Stimulated activated CD8-positive, alpha-beta memory T cell treated with anti-CD3 and anti-CD28 coated beads, Interleukin-7, amount 100 ng/mL, for 4 hours (primary cell): ENCODE data around the gene AOPEP.

Experiments
- DNase-seq, 2 donors: peaks; one replicate each; pipeline ENCODE4 v3.0.0-alpha.2; 2020; ENCODE audit warnings: low read depth in 2 of 2

Gene AOPEP

GRCh38 chr9:94791435-94791834, 64.9 kb downstream of the AOPEP start:
- DNase-seq: no peak

- DNase-seq: no peak
Observed at GRCh38 chr9:94792511-94792910, 66.0 kb downstream of the AOPEP start.

GRCh38 chr9:94794476-94795167, 68.1 kb downstream of the AOPEP start:
- DNase-seq: no peak

DNA sequence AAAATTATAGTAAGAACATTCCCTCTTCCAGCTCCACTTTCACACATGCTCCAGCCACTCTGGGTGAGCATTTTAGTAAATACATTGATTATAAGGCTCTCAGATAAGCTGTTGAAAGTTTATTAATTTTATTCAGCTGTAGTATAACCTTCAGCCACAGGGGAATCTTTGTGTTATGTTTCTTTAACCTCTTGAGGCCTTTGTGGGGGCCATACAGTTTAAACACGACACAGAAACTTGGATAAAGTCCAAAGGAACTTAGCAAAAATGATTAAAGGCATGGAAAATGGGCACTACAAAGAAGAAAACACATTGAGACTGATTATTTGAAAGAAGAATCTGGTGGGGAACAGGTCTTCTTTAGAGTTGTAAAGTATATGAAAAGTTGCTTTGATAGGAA, 70.2 kb downstream of the AOPEP start:
- DNase-seq: no peak

DNA sequence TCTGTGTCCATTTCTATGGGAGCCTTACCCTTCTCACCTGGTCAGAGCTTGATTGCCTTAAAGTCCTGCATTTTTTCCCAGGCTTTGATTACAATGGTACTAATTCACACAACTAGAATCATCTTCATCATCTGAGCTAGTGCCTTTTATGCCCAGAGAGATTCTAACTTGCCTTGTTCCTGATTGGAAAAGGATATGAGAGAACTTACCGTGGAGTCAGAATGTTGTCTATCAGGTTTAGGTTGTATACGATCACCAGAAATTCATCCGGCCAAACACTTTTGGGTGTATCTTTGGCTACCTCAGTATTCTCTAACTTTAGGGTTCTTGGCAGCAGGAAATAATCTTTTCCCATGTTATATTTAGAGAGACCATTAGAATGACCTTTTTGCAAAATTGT, 71.7 kb downstream of the AOPEP start:
- DNase-seq: no peak

DNA sequence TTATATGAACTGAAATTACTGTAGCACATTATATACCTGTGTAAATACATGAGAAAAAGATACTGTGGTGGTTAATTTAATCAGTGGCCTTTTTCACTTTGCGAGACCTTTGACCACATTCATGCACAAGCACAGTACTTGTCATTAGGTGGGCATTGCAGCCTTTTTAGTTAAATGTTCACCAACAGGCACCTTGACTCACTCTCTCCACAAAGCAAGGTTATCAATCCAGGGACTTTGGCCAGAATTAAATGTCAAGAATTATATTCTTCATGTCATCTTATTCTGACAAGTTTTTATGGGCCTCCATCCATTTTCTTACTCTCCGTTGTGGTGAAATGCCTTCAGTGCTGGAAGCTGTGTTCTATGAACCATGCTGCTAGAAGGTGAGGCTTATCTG, 72.2 kb downstream of the AOPEP start:
- DNase-seq: no peak

DNA sequence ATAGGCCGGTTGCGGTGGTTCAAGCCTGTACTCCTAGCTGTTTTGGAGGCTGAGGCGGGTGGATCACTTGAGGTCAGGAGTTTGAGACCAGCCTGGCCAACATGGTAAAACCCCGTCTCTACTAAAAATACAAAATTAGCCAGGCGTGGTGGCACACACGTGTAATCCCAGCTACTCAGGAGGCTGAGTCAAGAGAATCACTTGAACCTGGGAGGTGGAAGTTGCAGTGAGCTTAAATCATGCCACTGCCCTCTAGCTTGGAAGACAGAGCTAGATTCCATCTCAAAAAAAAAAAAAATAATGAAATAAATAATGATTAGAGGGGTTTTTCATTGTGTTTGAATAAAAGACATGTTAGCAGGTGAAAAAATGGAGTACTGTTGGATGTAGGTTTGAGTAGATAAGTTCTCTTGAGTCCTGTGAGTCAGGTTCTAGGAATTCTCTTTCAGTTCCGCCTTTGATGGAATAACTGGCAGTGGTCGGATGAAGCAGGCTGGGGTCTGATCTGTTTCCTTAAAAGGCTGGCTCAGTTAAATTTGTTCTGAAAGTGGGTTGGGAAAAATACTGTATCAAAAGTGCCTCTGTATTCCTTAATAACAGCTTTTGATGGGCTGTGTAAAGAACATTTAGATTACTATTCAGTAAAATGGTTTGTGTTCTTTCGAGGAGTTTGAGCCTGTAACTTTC, 73.2 kb downstream of the AOPEP start:
- no peak for DNase-seq

GRCh38 chr9:94800424-94801117, 74.1 kb downstream of the AOPEP start:
- no peak for DNase-seq

DNA sequence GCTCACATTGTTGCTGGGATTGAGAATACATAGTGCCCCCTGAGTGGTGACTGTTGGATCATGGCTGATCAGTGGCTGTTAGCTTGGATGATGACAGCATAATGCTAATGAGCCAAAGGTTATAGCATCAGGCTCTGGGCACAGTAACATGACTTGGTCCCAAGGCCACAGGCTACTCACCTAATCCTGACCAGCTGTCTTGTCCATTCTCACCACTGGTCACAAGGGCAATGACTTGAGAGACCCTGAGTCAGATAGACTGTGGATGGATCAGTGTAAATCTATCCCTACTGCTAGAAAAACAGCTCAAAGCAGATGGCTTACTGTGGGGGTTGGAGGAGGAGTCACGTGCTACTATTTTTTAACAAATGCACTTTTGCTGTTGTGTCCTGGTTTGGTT, 74.7 kb downstream of the AOPEP start:
- no peak for DNase-seq

DNA sequence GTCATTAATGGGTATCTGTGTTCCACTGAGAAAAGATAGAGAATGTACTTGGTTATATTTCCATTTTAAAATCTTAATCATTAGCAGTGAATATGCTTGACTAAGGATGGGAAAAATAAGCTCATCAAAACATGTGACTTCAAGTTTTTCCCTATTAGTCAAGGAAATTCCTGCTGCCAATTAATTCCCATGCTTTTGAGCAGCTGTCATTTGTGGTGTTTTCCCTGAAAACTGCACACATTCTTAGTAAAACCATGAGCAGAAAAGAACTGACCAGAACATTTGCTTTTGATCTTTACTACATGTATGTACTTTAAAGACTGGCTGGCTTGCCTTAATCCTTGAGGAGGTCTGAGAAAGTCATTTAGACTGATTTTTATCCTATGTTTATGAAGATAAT, 75.2 kb downstream of the AOPEP start:
- DNase-seq: no peak

GRCh38 chr9:94802251-94802650, 75.8 kb downstream of the AOPEP start:
- DNase-seq: no peak

- DNase-seq: no peak
Observed at GRCh38 chr9:94802793-94803192, 76.3 kb downstream of the AOPEP start.

- DNase-seq: no peak
Observed at GRCh38 chr9:94804316-94804715, 77.8 kb downstream of the AOPEP start.

DNA sequence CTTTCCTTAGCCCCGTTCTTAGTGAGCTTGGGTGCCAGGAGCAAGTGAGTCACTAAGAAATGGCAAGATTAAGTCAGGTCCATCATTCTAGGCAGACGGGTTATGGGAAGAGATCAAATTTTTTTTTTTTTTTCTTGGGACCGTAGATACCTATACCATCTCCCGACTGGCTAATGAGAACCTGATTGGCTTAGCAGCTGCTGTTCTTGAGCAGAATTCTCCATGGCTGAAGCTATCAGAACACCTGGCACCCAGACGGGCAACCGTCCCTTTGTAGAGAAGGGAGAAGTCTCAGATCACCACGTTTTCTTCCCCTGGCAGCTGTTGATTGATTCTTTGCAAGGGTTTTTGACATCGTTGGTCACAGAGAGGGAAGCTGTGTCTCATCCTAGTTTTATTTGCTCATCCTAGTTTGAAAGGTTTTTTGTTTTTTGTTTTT, 78.6 kb downstream of the AOPEP start:
- DNase-seq: no peak

DNA sequence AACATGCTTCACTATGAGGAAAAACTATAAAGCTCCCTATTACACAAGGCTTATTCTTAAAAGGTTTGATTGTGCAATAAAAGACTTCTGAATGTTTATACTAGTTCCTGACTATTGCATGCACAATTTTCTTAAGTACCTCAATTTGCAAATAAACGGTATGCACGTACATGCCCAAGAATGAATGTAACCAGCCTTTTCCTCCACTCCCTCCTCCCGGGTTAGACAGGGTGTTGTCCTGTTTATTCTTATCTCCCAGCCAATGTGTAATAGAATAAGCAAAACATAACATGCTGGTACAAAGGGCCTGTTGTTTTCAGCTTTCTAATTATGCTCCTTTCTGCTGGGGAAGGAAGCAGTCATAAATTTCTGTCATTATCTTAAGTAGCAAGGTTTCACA, 79.1 kb downstream of the AOPEP start:
- no peak for DNase-seq

GRCh38 chr9:94806307-94806893, 79.9 kb downstream of the AOPEP start:
- DNase-seq: no peak

- DNase-seq: no peak
Observed at GRCh38 chr9:94807556-94807955, 81.1 kb downstream of the AOPEP start.

DNA sequence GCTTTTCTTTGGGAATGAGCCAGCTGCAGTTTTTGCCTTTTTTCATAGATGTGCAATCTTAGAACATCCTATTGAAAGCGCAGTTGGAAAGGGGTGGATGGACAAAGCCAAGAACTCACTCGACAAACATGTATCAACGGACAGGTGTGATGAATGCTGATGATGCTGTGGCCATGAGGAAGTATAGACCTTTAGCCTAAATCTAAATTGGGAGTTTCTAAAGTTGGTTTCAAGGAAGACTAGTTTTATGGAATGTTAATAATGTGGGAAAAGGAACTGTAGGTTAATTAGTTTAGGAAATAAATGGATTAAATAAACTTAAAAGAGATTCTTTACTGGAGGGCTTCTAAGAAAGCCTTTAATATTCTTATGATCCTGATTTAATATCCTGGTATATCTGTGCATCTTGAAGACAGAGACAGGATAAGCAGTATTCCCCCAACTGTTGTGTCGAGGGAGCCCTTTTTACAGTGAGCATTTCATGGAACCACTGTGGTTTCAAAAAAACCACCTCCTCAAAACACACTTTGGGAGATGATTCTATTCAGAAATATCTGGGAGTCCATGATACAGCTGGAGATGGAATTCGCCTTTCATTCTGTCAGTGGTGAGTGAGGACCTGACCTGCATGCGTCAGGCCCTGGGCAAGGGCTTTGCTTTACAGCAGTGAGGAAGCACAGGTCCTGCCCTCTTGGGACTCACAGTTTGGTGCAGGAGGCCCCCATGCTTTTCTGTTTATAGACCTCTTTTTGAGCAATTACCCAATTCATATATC, 82.6 kb downstream of the AOPEP start:
- no peak for DNase-seq

DNA sequence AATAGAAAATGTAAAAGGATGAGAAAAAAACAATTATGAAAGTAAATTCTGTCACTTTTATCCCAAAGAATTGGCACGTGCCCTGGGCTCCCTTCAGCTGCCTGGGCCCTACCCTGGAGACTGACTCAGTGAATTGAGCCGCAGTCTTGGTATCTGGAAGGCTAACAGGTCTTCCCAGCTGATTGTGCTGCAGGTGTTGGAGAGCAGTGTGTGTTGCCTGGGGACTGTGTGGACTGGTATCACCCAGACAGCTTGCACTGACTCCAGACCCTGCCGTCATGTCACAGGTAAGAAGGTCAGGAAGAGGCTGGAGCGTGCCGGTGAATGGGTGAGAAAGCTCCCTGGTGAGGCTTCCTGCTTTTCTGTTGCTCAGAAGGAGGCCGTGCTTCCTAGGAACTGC, 83.3 kb downstream of the AOPEP start:
- no peak for DNase-seq

DNA sequence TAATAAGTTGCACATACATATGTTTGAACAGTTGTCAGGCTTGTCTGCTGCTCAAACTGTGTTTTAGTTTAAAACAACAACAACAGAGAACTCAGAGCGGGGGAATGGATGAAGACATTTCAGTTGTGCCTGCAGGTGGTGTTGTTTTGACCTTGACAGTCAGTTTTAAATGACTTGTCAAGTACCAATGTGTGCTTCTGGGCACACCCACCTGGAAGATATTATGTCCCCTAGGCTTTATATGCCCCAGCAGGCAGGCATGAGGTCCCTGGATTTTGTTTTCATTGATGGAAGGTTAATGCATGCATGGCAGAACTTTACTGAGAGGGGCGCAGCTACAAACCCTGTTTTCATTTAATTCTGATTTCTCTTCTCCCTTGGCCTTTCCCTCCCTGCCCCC, 84.6 kb downstream of the AOPEP start:
- no peak for DNase-seq

DNA sequence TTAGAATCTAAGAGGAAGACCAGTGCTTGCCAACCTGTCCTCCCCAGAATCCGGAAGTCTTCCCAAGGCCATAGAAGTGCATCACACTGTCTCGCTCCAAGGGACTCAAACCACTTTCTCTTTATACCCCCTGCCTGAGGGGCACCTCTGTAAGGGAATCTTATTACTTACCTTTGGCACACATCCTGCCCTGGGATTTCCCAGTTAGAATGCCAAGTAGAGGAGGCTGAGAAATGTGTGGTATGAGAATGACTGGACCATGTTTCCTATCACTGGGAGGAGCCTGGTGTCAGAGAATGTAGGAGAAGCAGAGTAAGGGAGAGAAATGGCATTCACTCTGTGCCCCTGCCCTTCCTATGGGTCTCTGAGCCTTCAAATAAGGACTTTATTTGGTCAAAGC, 85.8 kb downstream of the AOPEP start:
- no peak for DNase-seq

DNA sequence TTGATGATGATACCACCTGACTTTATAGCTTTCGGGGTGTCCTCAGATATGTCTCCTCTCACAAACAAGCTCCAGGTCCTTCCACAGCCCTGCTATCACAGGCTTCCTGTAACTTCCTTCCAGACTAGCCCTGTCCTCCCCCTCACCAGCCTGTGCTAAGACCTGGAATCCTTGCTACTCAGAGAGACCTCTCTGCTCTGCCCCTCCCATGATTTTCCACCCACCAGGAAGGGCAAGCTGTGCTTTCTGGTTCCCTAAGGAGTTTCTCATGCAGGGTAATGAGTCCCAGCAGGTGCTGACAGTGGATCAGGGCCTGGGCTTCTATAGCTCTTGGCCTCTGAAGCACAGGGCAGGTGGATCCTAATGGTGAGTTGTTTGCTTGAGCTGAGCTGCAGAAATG, 86.9 kb downstream of the AOPEP start:
- DNase-seq: no peak
